GM12878 (cell line): ENCODE measurements around the gene ATP6V0E2. TPM values are rescaled to one million over a fixed set of nuclear protein-coding genes. Genes with fewer than 3 reads are reported as not detected.
"Not testable (repeated sequence)": the region's sequence is repeated elsewhere in the genome, so short reads cannot be mapped to it uniquely, and the experiment has no call there.

ENCODE experiments used
- ATAC-seq: fragments of 200-7000 bp; cut with Tn5 transposase; 3 replicates; pipeline ENCODE4 v1.9.1; 2020; ENCODE audit warnings: mild to moderate bottlenecking, moderate library complexity
- BruUV-seq: library from RNA; stranded (reverse); fragments of 400-500 nt; replicated peaks from 2 replicates; lab custom pipeline; 2021; lab: Mats Ljungman, UMichigan
- CTCF ChIA-PET: fragments of 300-600 bp; sonication (Branson Sonifier 250); formaldehyde crosslinking; extraction: SDS; loops from one replicate; lab custom pipeline; 2021; ENCODE audit warnings: inconsistent platforms; lab: Yijun Ruan, JAX
- POLR2A ChIA-PET: fragments of 350-600 bp; formaldehyde crosslinking; extraction: SDS; loops from one replicate; lab custom pipeline; 2021; ENCODE audit warnings: inconsistent platforms; lab: Charles Lee
- RAD21 ChIA-PET: fragments of 300-600 bp; sonication (Branson Sonifier 250); formaldehyde crosslinking; loops from one replicate; lab custom pipeline; 2023; ENCODE audit warnings: antibody characterized with exemption; ENCODE audit not compliant: unreplicated experiment; lab: Charles Lee
- SMC1A ChIA-PET: fragments of 300-600 bp; sonication (Branson Sonifier 250); formaldehyde crosslinking; loops from one replicate; lab custom pipeline; 2023; ENCODE audit not compliant: unreplicated experiment, uncharacterized antibody; lab: Charles Lee
- DNase-seq: peaks from one replicate; pipeline ENCODE4 v3.0.0-alpha.2; 2011; ENCODE audit warnings: low read depth, low spot score
- FAIRE-seq: peaks from 3 replicates; lab custom pipeline; 2011; peaks lifted over from hg19 to GRCh38; lab: Jason Lieb, UNC
- H2AFZ ChIP-seq: 2 replicates; pipeline ENCODE4 v1.6.0; 2011; ENCODE audit warnings: low read depth, low read length, control low read depth; ENCODE audit not compliant: control insufficient read depth
- H3K27ac ChIP-seq: 2 replicates; pipeline ENCODE4 v1.5.1; 2011; ENCODE audit warnings: control low read depth; ENCODE audit not compliant: control insufficient read depth, insufficient read depth
- H3K27me3 ChIP-seq, 2 experiments: replicated peaks in 1 of 2; 2 replicates each; pipeline versions ENCODE4 v1.6.0 to v1.6.1; 2011; ENCODE audit warnings: low read length in 1 of 2; ENCODE audit not compliant: control insufficient read depth in 2 of 2, insufficient read depth in 2 of 2
- H3K36me3 ChIP-seq, 2 experiments: 2 replicates each; pipeline ENCODE4 v1.5.1; 2011; ENCODE audit warnings: low read length in 1 of 2; ENCODE audit not compliant: control insufficient read depth in 2 of 2, insufficient read depth in 2 of 2
- H3K4me1 ChIP-seq: 2 replicates; pipeline ENCODE4 v1.6.1; 2011; ENCODE audit warnings: mild to moderate bottlenecking, low read length, moderate library complexity, mixed read lengths; ENCODE audit not compliant: control insufficient read depth, insufficient read depth
- H3K4me2 ChIP-seq: 2 replicates; pipeline ENCODE4 v1.6.0; 2011; ENCODE audit warnings: control low read depth; ENCODE audit not compliant: control insufficient read depth, insufficient read depth
- H3K4me3 ChIP-seq: fragments of 200-600 bp; sonication (generic); 2 replicates; pipeline ENCODE4 v1.5.1; 2016
- H3K79me2 ChIP-seq: 2 replicates; pipeline ENCODE4 v1.6.0; 2011; ENCODE audit warnings: low read length; ENCODE audit not compliant: control insufficient read depth, insufficient read depth
- H3K9ac ChIP-seq: 2 replicates; pipeline ENCODE4 v1.8.0; 2011; ENCODE audit warnings: low read length, control low read depth, mixed read lengths; ENCODE audit not compliant: control insufficient read depth, insufficient read depth
- H3K9me3 ChIP-seq: replicated peaks from 3 replicates; pipeline ENCODE4 v1.5.1; 2011; ENCODE audit warnings: mild to moderate bottlenecking, low read length; ENCODE audit not compliant: control insufficient read depth, insufficient read depth
- H4K20me1 ChIP-seq: 2 replicates; pipeline ENCODE4 v1.6.0; 2011; ENCODE audit not compliant: control insufficient read depth, insufficient read depth
- WGBS: methylation state at CpG from one replicate; pipeline ENCODE4 v1.1.6; 2016; ENCODE audit warnings: low lambda C conversion rate; ENCODE audit not compliant: insufficient replicate concordance, insufficient coverage; ENCODE audit errors: missing lambda C conversion rate; 5-methylcytosine and 5-hydroxymethylcytosine counted together
- in situ Hi-C: fragments of 300-500 bp; cut with MboI; formaldehyde crosslinking; loops from 9 replicates; pipeline ENCODE4 v1.14.3; 2018; ENCODE audit warnings: mixed read lengths
- intact Hi-C: fragments of 100-400 bp; cut with micrococcal nuclease; formaldehyde crosslinking; loops from one replicate; pipeline ENCODE4 v1.14.2; 2022; ENCODE audit not compliant: unreplicated experiment
- polyA plus RNA-seq, 11 experiments: library from polyadenylated mRNA; depleted of rRNA in 4 of 11; unstranded in 6 of 11; stranded (reverse) in 5 of 11; fragments of >200 nt; fragmentation: Nextera tagmentation in 4 of 11; fragmentation: Illumina TruSeq in 1 of 11; extraction: Ambion mirVana in 4 of 11; extraction: Trizol in 1 of 11; gene quantifications; 1 replicate in 1 of 11; 2 replicates in 10 of 11; pipeline versions ENCODE4 v1.2.1 to v1.2.3, GENCODE V29; 2011 to 2016; ENCODE audit warnings: inconsistent platforms in 2 of 11, missing spikeins in 2 of 11, low read depth in 1 of 11
- total RNA-seq, 4 experiments: library from RNA; depleted of rRNA in 3 of 4; stranded (reverse); fragments of >200 nt in 3 of 4; fragmentation: Illumina TruSeq in 1 of 4; extraction: Trizol in 1 of 4; gene quantifications; 2 replicates each; pipeline versions ENCODE4 v1.2.1 to v1.2.3, GENCODE V29; 2013 to 2021

Gene ATP6V0E2
- total and polyA plus RNA-seq, 10 of the 15 experiments (the other 5 are each of a cell fraction or from before 2014, with no cell fraction given): 1.5 to 54.7 (median 27.6) TPM

- H3K4me1 ChIP-seq, RAD21 ChIA-PET, H4K20me1 ChIP-seq, SMC1A ChIA-PET, H3K27me3 ChIP-seq, H3K9me3 ChIP-seq, POLR2A ChIA-PET, H3K4me3 ChIP-seq, H3K9ac ChIP-seq, intact Hi-C loops, H3K36me3 ChIP-seq, in situ Hi-C loops, H2AFZ ChIP-seq, CTCF ChIA-PET, BruUV-seq, H3K27ac ChIP-seq, ATAC-seq, DNase-seq, H3K4me2 ChIP-seq, FAIRE-seq, H3K79me2 ChIP-seq: not testable (repeated sequence)
- 59% methylated on average over 8 of the region's 8 CpGs for WGBS
These were observed 21.2 kb downstream of the ATP6V0E2 start for GRCh38 chr7:149894957-149895356.

- POLR2A ChIA-PET, intact Hi-C loops, H3K4me3 ChIP-seq, RAD21 ChIA-PET, CTCF ChIA-PET, in situ Hi-C loops, H3K79me2 ChIP-seq, H2AFZ ChIP-seq, H3K9me3 ChIP-seq, FAIRE-seq, SMC1A ChIA-PET, ATAC-seq, H3K27ac ChIP-seq, H3K9ac ChIP-seq, H3K4me2 ChIP-seq, H3K36me3 ChIP-seq, H3K27me3 ChIP-seq, DNase-seq, H3K4me1 ChIP-seq, BruUV-seq, H4K20me1 ChIP-seq: not testable (repeated sequence)
- 3% methylated on average over 4 of the region's 6 CpGs for WGBS
These were observed 34.1 kb downstream of the ATP6V0E2 start for GRCh38 chr7:149907776-149908376.

GRCh38 chr7:149910219-149910618 is 36.5 kb downstream of the ATP6V0E2 start:
- CTCF ChIA-PET: not testable (repeated sequence)

DNA sequence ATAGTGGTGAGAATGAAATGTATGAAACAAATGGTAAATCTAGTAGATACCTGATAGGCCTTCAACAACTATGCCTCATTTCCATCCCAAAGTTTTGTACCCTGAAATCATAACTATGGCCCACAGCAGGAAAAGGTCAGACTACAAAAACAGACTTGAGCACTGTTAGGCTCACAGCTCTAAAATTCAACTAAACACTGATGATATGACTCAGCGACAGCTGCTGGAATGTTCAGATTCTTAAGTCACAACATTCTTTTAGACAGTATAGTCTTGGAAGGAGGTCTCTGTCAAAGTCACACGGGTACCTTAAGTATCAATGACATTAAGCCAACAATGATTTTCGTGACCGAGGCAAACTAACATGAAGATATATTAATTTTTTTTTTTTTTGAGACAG is 38.4 kb downstream of the ATP6V0E2 start:
- H4K20me1 ChIP-seq, H3K27me3 ChIP-seq, POLR2A ChIA-PET, RAD21 ChIA-PET, ATAC-seq, H3K9me3 ChIP-seq, BruUV-seq, intact Hi-C loops, H3K4me2 ChIP-seq, H2AFZ ChIP-seq, in situ Hi-C loops, H3K36me3 ChIP-seq, H3K79me2 ChIP-seq, FAIRE-seq, H3K4me3 ChIP-seq, SMC1A ChIA-PET, DNase-seq, H3K9ac ChIP-seq, H3K27ac ChIP-seq, CTCF ChIA-PET, H3K4me1 ChIP-seq: not testable (repeated sequence)
- WGBS: 44% methylated on average over 2 of the region's 4 CpGs

More at GRCh38 chr7:149910219-149910618, 36.5 kb downstream of the ATP6V0E2 start:
- POLR2A ChIA-PET, FAIRE-seq, H3K79me2 ChIP-seq, H3K4me2 ChIP-seq, ATAC-seq, DNase-seq, H4K20me1 ChIP-seq, intact Hi-C loops, H3K27me3 ChIP-seq, in situ Hi-C loops, BruUV-seq, RAD21 ChIA-PET, H3K9ac ChIP-seq, H3K4me3 ChIP-seq, H2AFZ ChIP-seq, H3K4me1 ChIP-seq, H3K27ac ChIP-seq, H3K9me3 ChIP-seq, SMC1A ChIA-PET, H3K36me3 ChIP-seq: not testable (repeated sequence)
- WGBS: 83% methylated on average over 7 of the region's 9 CpGs
